Nephron (organoid): Measurements from ENCODE around the gene CHIC2.

Source experiments
- H3K27ac Mint-ChIP-seq, 3 experiments: 2 replicates each; pipeline ENCODE4 v1.8.0; 2020; ENCODE audit warnings: mixed read lengths in 3 of 3, mild to moderate bottlenecking in 2 of 3, moderate library complexity in 1 of 3
- H3K27me3 Mint-ChIP-seq: 2 replicates; pipeline ENCODE4 v1.8.0; 2021; ENCODE audit warnings: low read depth, mild to moderate bottlenecking, moderate library complexity, mixed read lengths
- H3K36me3 Mint-ChIP-seq: 2 replicates; pipeline ENCODE4 v1.8.0; 2020; ENCODE audit warnings: low read depth, mixed read lengths
- H3K4me1 Mint-ChIP-seq: 2 replicates; pipeline ENCODE4 v1.8.0; 2020; ENCODE audit warnings: mixed read lengths
- H3K4me3 Mint-ChIP-seq, 3 experiments: 2 replicates each; pipeline ENCODE4 v1.8.0; 2020; ENCODE audit warnings: mild to moderate bottlenecking in 3 of 3, mixed read lengths in 3 of 3, moderate library complexity in 2 of 3
- H3K9me3 Mint-ChIP-seq: 2 replicates; pipeline ENCODE4 v1.8.0; 2020; ENCODE audit warnings: mixed read lengths
- TF ChIP-seq, protein P1 (sequence below), 3 experiments: fragments of 200-600 bp; sonication (generic); IDR thresholded peaks; one replicate each; pipeline ENCODE4 v1.5.0; 2021; ENCODE audit warnings: antibody characterized with exemption in 3 of 3; ENCODE audit not compliant: unreplicated experiment in 3 of 3

CHIC2 gene

DNA sequence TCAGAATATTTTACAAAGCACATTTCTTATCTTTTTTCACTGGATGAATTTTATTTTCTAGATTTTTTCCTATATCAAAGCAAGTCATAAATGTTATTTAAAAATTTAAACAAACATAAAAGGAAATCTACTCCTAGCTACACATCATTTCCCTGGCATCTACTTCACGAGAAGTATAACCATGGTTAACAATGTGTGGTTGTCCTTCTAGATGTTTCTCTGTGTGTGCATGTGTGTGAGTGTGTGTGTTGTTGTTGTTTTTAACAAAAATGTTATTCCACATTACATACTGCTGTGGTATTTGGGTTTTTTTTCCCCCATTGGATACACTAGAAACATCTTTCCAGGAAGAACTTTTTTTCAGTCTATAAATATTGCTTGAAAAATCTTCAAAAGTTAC, 103.1 kb downstream of the CHIC2 start:
- TF ChIP-seq, protein P1, sequence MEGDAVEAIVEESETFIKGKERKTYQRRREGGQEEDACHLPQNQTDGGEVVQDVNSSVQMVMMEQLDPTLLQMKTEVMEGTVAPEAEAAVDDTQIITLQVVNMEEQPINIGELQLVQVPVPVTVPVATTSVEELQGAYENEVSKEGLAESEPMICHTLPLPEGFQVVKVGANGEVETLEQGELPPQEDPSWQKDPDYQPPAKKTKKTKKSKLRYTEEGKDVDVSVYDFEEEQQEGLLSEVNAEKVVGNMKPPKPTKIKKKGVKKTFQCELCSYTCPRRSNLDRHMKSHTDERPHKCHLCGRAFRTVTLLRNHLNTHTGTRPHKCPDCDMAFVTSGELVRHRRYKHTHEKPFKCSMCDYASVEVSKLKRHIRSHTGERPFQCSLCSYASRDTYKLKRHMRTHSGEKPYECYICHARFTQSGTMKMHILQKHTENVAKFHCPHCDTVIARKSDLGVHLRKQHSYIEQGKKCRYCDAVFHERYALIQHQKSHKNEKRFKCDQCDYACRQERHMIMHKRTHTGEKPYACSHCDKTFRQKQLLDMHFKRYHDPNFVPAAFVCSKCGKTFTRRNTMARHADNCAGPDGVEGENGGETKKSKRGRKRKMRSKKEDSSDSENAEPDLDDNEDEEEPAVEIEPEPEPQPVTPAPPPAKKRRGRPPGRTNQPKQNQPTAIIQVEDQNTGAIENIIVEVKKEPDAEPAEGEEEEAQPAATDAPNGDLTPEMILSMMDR (IDR thresholded peaks at IDR 0.05; ENCODE audit: unreplicated experiment in 3 of 3) = no peak
- H3K36me3 Mint-ChIP-seq = no peaks in the 10 kb centered on the region

DNA sequence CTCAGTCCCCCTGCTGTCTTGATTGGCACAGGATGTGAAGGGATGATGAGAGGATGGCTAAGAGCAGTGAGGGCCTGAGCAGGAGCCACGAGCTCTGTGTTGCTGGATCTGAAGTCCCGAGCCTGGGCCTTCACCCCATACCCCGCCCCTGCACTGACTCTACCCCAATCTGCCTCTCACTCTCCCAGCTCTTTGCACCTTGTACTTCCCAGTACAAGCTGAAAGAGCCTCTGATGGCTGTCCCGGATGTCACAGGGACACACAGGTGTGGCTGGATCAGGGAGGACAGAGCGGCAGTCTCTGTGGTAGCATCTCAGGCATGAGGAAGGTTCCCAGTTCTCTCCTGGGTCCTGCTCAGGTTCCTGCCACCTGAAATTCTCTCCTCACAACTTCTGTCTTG, 103.6 kb downstream of the CHIC2 start:
- Mint-ChIP-seq H3K9me3 (no peaks in the 10 kb centered on the region), H3K4me3 (no peak overlapping the region), H3K27me3 (peaks cover 6% of the 10 kb centered on the region), H3K4me1 (peaks cover 35% of the 10 kb centered on the region), H3K36me3 (no peaks in the 10 kb centered on the region), H3K27ac (no peak overlapping the region)
- TF ChIP-seq, protein P1 (IDR thresholded peaks at IDR 0.05; ENCODE audit: unreplicated experiment in 3 of 3) = no peak

More for the DNA sequence above, 103.1 kb downstream of the CHIC2 start:
- Mint-ChIP-seq H3K27ac (no peak overlapping the region), H3K27me3 (peaks cover 6% of the 10 kb centered on the region), H3K9me3 (no peaks in the 10 kb centered on the region), H3K4me3 (no peak overlapping the region), H3K4me1 (peaks cover 35% of the 10 kb centered on the region)
